NOMO-1 treated with dmso at 0.1 percent for 144 hours (cell line): Measurements from ENCODE around the gene LIX1L.

Experiments used
- DNase-seq: peaks from one replicate; lab custom pipeline; 2025; ENCODE audit not compliant: unreplicated experiment; lab: John Stamatoyannopoulos, UW

The LIX1L gene

DNA sequence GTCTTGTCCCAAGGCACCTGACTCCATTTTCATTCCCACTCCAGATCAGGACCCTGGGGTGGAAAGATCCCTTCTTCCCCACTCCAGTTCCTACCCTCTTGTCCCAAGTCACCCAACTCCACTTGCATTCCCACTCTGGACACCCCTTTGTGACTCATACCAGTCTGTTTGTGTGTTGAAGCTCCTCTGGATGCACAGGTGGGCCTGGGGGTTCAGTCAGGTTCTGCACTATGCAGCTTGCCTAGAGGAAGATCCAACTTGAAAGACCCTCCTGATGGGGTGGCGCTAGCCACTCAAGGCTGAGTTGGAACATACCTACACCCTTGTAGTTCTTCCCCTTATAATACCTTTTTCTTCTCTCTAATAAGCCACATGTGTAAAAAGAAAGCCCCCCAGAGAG lies 62.3 kb downstream of the LIX1L start:
- DNase-seq: no peak

DNA sequence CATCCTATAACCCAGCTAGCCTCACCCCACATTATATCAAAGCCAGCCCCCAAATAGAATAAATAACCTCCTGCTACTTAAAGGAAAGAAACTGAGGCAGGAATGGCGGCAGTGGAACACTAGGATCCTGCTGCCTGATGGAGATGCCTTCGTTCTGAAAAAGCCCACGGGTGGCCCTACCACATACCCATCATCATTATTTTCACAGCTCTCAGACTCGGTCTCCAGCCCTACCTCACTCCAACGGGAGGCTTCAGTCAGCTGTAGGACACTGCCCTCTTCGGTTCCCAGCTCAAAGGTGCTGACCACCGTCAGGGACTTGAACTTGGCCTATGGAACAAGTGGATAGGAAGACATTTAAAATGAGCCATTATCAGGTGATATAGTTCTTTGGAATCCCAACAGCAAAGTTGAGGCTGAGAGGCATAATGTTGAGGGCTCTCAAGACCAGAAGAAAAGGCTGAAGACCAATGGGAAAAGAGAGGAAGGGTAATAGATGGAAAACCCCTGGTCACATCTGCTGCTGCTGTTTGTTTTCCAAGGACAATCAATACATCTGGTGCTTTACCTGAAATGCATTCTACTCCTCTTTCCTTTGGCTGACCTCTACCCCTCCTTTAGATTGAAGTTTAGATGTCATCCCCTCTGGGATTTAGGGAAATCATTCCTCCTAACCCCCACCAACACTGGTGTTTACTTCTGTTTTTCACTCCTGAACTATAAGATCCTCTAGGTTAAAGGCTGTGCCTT lies 64.3 kb downstream of the LIX1L start:
- DNase-seq: no peak

DNA sequence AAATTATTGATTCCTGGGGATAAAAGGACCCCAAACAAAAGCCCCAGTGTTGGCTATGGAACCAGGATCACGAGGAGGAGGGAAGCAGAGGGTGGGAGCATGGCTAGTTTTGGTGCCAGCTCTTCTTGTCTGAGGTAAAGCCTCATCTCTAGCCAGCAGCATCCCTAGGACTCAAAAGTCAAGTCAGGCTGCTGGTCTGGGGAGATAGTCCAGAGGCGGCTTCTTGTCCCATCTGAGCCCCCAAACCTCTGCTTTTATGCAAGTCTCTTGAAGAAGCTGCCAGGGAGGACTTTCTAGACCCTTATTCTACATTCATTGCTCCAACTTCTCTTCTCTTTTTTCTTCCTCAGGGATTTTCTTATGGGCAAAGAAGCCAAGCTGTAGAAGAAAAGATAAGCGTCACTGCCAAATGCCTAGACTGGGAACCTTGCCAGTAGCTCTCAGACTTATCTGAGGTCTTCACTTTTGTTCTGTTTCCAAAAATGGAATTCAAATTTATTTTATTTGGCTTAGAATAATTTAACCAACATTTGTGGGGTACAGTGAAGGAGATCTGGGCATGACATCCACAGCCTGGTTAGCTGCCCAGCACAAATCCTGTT lies 65.2 kb downstream of the LIX1L start:
- no peak for DNase-seq

DNA sequence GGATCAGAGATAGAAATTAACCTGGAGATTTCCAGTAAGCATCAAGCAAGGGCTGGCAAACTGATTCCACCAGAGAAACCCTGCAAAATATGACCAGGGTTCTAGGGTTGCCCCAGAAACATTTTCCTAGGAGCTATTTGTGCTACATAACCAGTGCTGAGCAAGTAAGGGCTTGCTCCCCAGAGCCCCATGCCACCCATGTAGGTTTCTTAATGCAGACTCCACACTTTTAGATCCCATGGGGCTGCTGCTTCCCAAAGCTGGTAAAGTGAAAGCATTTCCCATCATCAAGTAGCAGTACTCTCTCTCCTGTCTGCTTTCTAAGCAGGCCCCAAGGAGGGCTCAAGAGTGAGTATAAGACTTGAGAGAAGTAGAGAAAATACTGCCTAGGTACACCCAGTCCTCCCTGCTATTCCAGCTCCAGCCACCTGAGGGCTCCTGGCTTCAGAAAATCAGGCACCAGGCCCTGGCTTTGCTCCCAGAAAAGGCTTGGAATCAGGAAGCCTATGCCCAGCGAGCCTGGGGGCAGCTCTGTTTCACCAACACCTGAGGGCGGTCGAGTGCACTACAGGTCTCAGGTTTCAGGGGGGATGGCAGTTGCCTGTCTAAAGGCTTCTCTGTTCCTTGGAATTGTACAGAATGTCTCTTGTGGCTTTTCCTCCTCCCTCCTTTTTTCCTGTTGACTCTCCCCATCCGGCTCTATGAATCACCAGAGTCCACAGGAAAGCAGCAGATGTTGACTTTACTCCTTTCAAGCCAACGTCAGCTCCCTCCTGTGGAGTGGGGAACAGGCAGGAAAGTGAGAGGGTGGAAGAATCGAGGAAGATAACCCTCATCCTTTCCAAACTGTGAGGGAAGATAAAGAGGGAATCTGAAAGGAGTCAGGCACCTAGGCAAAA lies 66.0 kb downstream of the LIX1L start:
- DNase-seq: no peak

DNA sequence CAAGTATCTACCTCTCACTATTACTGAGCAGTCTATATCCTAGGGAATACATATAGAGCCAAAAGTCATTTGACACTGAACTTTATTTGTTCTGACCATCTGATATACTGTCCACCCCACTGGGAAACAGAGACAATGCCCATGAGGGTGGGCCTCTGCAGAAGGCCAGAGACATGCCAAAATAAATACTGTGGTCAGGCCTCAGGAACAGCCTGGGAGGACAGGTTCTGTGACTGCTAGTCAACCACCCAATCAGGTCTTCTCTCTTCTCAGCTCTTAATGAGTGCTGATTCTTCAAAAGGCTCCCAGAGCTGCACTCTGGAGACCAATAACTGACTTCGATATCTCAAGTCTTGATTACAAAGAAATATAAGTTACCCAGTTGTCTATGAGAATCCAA lies 66.7 kb downstream of the LIX1L start:
- DNase-seq: no peak

DNA sequence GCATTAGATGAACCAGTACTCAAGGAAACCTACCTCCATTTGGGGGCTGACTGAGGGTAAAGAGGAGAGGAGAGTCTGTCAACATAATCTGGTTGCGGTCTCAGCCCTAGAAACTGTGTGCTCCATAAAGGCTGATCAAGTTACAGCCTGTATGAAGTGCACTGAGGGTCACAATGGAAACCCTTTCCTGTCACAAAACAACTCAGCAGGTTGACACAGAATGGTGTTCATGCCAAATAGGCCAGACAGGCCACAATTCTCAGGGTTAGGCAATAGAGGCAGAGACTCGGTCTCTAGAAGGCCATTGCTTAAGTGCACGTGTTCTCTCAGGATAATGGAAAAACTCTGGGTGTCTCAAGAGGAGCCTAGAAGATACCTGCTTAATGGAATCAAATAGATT lies 68.1 kb downstream of the LIX1L start:
- DNase-seq: no peak

DNA sequence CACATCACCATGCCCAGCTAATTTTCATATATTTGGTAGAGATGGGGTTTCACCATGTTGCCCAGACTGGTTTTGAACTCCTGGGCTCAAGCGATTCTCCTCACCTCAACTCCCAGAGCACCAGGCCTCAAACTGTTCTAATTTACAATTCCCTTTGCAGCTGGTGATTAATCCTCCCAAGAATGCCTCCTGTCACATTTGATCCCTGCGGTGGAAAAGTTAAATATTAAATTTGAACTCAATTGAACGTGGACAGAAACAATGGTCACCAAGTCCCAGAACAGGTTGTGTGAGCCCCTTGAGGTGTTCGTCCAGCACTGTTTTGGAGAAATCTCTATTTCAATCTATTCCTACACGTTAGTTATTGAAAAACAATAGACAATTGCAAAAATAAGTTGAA lies 70.2 kb downstream of the LIX1L start:
- DNase-seq: no peak

DNA sequence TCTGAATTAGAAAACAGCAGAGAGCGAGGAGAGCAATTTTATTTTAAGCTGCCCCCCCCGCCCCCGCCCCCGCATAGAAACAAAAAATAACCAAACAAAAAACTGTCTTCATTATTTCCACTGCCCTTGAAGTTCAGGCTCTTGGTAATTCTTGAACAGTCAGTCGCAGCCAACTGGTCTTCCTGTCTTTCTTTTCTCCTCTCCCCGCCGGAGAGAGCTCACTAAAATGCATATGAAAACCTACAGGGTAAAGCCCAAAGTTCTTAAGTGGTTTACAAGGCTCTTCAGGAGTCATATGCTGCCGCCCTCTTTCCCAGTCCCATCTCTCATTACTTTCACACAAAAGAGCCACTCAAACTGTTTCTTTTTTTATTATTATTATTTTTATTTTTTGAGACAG lies 71.0 kb downstream of the LIX1L start:
- DNase-seq: no peak

DNA sequence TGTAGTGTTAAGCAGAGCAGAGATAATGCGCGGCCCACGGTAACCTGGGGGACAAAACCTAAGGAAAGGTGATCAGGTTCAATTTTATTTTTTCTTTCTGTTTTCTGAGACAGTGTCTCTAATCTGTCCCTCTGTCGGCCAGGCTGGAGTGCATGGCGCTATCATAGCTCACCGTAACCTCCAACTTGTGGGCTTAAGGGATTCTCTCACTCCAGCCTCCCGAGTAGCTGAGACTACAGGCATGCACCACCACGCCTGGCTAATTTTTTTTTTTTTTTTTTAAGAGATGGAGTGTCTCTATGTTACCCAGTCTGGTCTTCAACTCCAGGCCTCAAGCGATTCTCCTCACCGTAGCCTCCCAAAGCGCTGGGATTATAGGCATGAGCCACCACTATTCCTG lies 71.4 kb downstream of the LIX1L start:
- no peak for DNase-seq

DNA sequence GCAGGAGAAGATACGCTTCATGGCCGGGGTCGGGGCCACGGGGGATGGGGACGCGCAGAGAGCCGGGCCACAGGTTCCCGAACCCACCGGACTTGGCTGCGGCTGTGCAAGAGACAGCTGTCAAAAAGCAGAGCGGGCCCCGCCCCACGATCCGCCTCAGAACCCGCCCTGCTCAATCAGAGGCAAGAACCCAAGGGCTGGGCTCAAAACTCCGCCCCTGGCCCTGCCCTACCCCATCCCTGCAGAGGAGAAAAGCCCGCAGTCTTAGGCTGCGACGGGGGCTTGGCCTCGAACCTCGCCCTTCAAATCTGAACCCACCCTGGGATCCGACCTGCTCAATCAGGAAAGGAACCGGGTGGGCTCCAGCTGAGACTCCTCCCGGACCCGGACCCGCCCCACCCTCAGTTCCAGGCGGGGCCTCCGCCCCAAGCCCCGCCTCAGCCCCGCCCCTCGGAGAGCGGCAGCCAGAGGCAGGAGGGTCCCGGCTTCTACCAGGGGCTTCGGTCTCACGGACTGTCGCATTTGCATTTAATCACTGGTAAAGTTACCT lies 72.0 kb downstream of the LIX1L start, which contains the start of gene ANKRD35:
Gene ANKRD35 (minus strand): TSS at position 129 of the 550 bp plus-strand sequence. CDS start 108 bp downstream, at position 21.
- DNase-seq: peak; percentile 41

DNA sequence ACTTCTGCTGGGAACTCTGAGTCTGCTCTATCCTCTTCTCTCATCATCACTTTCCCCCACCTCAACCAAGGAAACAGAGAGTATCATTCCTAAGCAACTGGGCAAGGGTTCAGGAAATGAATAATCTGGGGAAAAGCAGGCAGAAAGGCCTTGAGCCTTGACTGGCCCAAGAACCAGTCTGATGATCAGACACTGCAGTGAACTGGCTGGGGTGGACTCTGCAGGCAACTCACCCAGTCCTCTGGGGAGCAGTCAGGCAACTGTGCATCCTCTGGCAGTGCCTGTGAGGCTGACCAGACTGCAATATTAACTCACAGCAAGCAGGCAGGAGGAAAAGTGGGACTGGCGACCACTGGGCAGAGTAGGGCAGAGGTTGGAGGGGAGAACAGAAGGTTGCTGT lies 73.1 kb downstream of the LIX1L start:
- no peak for DNase-seq
